HG02938 (cell line): Measurements from ENCODE around the gene NTM.

Experiments
- ATAC-seq: cut with Tn5 transposase; IDR thresholded peaks from one replicate; pipeline ENCODE4 v1.9.1; 2021; ENCODE audit warnings: mild to moderate bottlenecking, moderate library complexity; ENCODE audit not compliant: unreplicated experiment

The NTM gene

DNA sequence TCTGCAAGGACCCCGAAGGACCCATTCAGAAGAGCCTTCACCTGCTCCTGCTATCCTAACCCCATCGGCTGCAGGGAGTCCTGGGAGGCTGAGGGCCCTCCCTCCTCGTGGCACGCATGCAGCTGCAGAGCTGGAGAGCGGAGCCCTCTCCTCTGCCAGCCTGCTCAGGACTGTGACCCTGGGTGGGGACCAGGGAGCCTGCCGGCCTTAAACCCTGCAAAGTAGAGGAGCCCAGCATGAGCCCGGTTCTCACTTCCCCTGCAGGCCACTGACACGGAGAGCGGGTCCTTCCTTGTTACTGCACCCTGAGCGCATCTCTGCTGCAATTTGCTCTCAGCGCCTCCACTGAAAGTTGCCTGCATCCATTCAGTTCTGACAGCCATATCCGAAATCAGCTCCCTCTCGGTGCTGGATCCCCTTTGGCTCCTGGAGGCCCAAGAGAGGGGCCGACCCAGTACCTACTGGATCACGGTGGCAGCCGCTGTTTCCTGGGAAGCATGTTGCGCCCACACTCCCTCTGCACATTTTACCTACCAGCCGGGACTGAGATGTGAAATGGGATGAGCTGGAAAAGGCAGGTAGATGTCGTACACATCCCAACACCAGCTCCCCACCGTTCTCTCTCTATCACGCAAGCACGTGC, 312.1 kb downstream of the NTM start:
- ATAC-seq: no peak

- ATAC-seq: no peak
These were observed 312.7 kb downstream of the NTM start for GRCh38 chr11:131683131-131683530.

DNA sequence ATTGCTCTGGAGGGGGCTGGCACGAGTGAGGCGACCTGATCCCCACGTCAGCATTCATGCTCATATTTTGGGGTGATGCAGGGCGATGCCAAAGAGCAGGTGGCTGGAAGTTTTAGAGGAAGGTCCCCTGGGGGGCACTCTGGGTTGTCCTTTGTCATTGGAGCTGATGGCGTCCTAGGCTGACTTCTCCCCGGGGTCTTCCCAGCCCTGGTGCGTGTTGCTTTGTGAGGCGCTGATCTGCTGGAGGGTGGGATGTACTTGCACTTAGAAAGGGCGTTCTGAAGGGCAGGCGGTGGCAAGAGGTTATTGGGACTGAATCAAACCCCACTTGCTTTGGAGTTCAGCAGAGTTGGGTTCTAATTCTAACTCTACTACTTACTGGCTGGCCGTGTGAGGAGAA, 313.3 kb downstream of the NTM start:
- no peak for ATAC-seq

DNA sequence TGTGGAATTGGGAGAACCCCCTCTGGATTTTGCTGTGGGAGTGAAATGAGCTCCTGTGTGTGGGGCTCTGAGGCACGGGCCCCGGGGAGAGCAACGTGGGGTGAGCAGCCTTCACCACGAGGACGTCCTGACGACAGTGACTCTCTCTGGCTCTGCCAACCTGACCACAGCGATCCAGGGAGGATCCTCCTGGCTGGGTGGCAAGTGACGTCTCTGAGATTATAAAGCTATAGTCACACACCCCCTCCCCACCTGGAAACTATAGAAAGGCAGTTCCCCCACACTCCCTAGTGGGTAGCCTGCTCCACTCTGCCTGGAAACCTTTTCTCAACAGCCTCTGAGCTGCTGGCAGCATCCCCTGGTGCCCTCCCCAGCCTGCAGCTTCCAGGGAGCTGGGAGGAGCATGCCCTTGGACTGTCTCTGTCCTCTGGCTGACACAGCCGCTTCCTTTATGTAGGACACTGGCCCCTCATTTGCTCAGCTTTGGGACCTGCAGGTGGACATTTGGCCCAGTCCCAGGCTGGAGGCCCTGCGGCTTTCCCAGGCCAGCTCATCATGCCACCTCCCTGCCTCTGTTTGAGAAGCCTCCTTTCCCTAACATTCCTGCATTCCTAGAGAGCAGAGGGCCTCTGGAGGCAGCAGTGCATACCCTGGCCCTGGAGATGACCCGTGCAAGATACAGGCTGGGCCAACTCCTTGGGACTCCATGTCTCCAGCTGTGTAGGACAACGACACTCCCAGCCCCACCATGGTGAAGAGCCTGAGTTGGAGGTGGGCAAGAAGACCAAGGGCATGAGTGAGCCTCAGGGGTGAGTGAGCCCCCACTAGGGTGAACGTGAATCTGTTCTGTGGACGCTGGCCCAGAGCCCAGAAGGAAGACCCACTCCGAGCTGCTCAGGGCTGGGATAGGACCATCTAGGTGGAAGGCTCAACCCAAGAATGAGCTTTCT, 314.0 kb downstream of the NTM start:
- ATAC-seq: no peak

DNA sequence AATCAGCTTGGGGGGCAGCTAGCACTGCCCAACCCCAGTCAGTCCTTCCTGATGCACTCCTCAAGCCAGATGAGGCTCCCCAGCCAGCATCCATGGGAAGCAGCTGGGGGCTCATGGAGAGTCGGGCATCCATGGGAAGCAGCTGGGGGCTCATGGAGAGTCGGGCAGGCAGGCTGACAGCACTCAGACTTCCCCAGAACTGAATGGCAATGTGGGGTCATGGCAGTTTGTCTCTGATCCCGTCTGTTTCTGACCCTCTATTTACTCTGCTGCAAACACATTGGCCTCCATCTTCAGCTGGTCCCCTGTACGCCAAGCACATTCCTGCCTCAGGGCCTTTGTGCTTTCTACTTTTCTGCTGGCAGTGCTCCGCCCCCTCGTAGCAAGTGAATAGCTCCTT, 314.8 kb downstream of the NTM start:
- ATAC-seq: no peak

- ATAC-seq: no peak
These were observed 315.5 kb downstream of the NTM start for GRCh38 chr11:131685906-131686305.

DNA sequence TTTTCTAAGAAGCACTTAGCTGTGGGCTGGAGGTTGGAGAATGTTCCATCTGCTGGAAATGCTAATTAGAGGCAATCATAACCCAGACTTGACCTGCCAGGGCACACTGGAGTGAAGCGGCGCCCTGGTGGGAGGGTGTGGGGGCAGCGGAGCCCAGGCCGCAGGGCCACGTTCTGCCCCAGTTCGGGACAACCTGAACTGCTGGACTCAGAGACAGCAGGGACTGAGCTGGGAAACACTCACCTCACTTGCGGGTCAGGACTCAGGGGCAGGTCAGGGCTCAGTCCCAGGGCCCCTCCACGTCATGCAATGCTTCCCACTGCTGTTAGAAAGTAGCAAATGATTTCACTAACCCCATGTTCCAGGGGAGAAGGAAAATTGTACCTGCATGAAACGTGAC, 316.4 kb downstream of the NTM start:
- no peak for ATAC-seq

DNA sequence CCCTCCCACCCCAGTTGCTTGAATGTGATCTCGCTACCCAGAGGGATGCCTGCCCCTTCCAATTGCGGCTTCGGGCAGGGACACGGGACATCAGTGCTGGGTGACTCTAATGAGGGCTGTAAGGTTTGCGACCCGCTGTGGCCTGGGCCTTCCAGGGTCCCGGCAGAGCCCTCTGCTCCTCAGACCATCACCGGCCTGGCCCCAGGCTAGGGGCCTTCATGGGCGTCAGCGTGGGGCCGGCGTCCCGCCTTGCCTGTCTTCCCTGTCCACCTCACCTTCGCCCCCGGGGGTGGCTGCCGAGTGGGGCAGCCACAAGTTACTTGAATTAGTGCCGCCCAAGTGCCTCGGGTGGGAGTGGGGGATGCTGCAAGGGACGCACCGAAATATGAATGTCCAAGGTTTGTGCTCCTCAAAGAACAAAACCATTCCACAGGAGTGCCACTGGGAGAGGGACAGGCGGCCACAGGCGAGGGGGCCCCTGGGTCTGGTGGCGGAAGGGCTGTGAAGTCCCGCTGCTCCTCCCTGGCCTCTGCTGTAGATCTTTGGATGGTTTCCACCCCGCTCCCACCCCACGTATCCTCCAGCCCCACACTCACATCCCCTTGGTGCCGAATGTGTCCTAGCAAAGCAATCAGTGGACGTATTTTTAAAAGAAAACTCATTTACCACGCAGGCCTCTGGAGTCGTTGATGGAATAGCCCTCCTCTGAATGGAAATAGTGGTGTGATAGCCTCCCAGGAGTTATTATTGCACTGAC, 317.1 kb downstream of the NTM start:
- no peak for ATAC-seq

DNA sequence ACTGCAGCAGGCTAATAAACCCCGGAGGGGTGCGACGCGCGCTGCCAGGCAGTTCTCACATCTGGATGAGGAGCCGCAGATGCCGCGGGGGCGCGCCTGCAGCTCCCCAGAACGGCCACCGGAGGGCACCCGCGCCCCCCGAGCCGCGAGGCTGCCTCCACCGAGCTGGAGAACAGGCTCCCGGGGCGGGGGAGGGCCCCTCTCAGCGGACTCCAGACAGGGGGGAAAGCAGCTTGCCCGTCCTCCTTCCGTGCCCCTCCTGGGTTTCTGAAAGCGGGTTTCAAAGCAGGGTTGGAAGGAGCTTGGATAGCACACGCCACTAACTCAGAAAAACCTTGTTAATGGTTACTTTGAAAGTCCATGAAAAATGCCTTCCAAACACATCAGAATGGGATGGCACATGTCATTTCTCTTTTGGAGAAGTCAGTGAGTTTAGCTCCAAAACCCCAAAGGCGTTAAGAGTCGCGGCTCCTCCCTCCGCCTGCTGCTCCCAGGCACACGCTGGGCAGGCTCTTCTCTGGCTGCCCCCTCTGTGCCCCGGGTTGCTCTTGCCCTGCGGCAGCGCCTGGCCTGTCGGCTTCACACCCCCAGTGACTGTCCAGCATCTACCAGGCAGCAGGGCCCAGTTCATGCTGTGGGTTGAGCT, 317.8 kb downstream of the NTM start:
- ATAC-seq: peak; percentile 48

- ATAC-seq: no peak
These were observed 318.9 kb downstream of the NTM start for GRCh38 chr11:131689049-131689925.

GRCh38 chr11:131690362-131690761, 319.9 kb downstream of the NTM start:
- ATAC-seq: no peak

GRCh38 chr11:131690776-131691175, 320.4 kb downstream of the NTM start:
- no peak for ATAC-seq

DNA sequence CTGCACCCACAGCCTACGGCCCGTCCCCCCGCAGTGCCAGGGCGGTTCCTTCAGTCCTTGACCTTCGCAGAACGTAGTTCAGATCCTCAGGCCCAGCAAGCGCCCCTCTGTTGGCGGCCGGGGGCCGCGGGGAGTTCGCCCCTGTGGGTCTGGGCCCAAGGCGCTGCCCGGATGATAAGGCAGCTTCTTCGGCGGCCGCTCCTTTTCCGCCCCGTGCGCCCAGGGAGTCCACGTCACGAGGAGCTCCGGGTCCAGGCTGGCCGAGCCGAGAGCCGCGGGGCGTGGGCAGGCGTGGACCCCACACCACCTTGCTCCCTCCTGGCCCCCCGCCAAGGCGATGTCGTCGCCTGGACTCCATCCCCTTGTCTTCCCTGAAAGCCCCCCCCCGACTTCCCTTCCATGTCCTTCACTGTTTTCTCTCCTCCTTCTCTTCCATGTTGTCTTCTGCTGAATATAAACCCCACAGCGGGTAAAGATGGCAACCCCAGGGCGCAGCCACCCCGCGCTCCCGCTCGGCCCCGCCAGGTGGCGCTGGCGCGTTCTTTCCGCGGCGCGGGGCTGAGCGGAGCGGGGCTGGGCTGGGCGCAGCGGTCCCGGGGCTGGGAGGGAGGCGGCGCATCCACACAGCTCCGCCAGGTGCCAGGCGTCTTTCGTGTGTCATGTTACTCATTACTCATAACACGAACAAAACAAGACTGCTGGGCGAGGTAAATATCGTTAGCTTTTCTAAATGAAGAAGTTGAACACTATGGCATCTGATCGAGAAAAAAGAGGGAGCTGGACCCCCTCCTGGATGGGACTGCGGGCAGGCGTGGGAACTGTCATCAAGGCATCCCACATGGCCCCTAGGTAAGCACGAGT, 321.0 kb downstream of the NTM start:
- peak; percentile 45 for ATAC-seq

- ATAC-seq: no peak
These were observed 321.7 kb downstream of the NTM start for GRCh38 chr11:131692151-131692550.

GRCh38 chr11:131692961-131693360, 322.5 kb downstream of the NTM start:
- ATAC-seq: no peak

DNA sequence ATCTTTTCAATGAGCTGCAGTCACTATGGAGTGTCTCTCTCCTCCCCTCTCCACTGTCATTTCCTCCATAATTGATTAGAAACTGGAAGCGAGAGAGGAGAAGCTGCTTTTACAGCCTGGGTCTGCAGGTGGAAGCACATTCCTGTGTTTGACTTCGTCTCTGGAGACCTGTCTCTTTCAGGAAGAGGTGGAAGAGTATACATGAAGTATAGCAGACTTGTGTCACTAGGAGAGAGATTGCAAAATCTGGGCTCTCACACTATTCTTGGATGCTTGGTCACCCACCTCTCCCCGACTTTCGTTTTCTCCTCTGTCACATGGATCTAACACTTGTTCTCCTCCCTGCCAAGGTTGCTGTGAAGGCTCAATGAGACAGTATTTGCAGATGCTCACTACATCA, 323.3 kb downstream of the NTM start:
- no peak for ATAC-seq

DNA sequence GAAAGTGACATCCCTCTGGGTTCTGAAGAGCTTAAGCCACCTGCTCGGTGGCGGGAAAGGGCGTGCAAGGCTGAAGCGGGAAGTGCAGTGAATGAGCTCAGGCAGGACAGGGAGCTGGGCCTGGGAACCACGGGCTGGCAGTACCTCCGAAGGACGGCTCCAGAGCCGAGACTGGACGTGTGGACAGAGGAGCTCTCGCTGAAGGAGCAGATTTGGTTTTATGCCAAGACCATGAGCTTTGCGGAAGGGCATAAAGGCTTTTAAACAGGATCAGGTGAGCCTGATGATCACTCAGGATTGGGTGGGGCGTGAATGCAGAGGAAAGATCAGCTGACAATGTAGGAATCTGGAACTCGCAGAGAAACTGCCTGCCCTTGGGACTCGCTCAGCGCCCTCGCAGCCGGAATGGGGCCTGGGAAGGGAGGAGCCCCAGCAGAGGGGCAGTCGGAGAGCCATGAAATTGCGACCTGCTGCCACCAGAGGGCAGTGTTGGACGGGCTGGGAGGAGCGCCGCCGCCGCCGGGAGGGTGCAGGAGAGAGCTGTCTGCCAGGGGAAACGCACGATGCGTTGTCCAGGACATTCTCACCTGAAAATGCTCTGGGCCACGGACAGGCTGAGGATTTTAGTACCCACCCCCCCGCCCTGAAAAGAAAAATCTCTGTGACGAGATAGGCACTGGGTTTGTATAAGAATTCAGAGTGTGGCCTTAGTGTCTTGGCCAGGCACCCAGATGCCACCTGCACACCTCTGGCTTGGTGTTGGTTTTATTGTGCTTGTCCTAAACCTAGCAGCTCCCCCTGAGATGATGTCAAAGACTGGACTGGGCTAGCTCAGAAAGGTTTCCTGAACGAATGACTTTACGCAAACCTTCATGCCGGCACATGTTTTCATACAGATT, 324.4 kb downstream of the NTM start:
- peak; percentile 83 for ATAC-seq

DNA sequence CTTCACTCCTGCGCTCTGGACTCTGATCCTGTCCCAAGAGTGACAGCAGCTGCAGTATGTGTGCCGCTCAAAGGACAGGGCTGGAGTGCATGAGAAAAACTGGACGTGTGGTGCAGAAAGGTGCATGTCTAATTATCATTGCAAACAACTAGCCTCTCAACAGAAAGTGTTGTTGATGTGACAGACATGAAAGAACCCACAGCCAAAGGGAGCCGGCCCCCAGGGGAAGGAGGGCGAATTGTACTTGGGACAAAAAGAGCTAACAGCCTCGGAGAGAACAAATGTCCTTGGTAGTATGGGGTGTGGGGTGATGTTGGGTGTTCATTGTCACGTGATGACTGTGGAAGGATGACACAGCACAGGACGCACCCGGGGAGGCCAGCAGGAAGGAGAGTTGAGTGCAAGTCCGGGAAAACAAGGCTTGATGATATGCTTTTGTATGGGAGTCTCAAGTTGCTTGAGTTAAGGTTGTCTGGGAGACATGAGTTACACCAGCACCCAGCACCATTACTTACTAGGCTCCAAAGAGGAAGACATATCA, 325.5 kb downstream of the NTM start:
- ATAC-seq: no peak
